ENCODE results near the gene RALGPS2. TPM values are rescaled to one million over a fixed set of nuclear protein-coding genes. Genes with fewer than 3 reads are reported as not detected.
"Not testable (repeated sequence)": the region's sequence is repeated elsewhere in the genome, so short reads cannot be mapped to it uniquely, and the experiment has no call there.

Gene RALGPS2
- total RNA-seq, 2 donors from 2014 or later, result 2.8 to 3.4 TPM

- ATAC-seq (no peak), DNase-seq (ENCODE audit: low spot score in 2 of 2) (no peak)
- no peaks in the 10 kb centered on the region for H3K9me3 Mint-ChIP-seq
- H3K27ac Mint-ChIP-seq, result peak overlapping the region in 1 of 2 donors; percentile 44
- H3K36me3 Mint-ChIP-seq, result no peaks in the 10 kb centered on the region
Measured at GRCh38 chr1:178938101-178938958, 213.3 kb downstream of the RALGPS2 start.

GRCh38 chr1:178938959-178939317, 213.9 kb downstream of the RALGPS2 start:
- no peak overlapping the region for H3K27ac Mint-ChIP-seq

GRCh38 chr1:178939338-178940067, 214.5 kb downstream of the RALGPS2 start:
- no peak for ATAC-seq
- Mint-ChIP-seq H3K27ac (no peak overlapping the region), H3K9me3 (no peaks in the 10 kb centered on the region), H3K36me3 (no peaks in the 10 kb centered on the region)
- DNase-seq (ENCODE audit: low spot score in 2 of 2), result no peak

More at GRCh38 chr1:178938959-178939317, 213.9 kb downstream of the RALGPS2 start:
- Mint-ChIP-seq H3K36me3 (no peaks in the 10 kb centered on the region), H3K9me3 (no peaks in the 10 kb centered on the region)
- ATAC-seq (no peak), DNase-seq (ENCODE audit: low spot score in 2 of 2) (no peak)

GRCh38 chr1:178940068-178940765, 215.2 kb downstream of the RALGPS2 start:
- Mint-ChIP-seq H3K9me3 (no peaks in the 10 kb centered on the region), H3K27ac (no peak overlapping the region), H3K36me3 (no peaks in the 10 kb centered on the region)
- no peak for ATAC-seq
- DNase-seq (ENCODE audit: low spot score in 2 of 2), result no peak

GRCh38 chr1:178941261-178941689, 216.2 kb downstream of the RALGPS2 start:
- DNase-seq (ENCODE audit: low spot score in 2 of 2), result no peak
- H3K27ac Mint-ChIP-seq, result no peak overlapping the region
- H3K36me3 Mint-ChIP-seq, result no peaks in the 10 kb centered on the region
- no peaks in the 10 kb centered on the region for H3K9me3 Mint-ChIP-seq
- no peak for ATAC-seq

GRCh38 chr1:178941849-178942248, 216.8 kb downstream of the RALGPS2 start:
- H3K36me3 Mint-ChIP-seq, result no peaks in the 10 kb centered on the region
- H3K27ac Mint-ChIP-seq, result no peak overlapping the region
- H3K9me3 Mint-ChIP-seq, result no peaks in the 10 kb centered on the region
- ATAC-seq, result no peak
- DNase-seq (ENCODE audit: low spot score in 2 of 2), result no peak

- ATAC-seq (peak; percentile 66 to 76), DNase-seq (ENCODE audit: low spot score in 2 of 2) (no peak)
- Mint-ChIP-seq H3K27ac (no peak overlapping the region), H3K36me3 (no peaks in the 10 kb centered on the region), H3K9me3 (no peaks in the 10 kb centered on the region)
Measured at GRCh38 chr1:178942285-178943198, 217.5 kb downstream of the RALGPS2 start.

GRCh38 chr1:178944729-178945128, 219.7 kb downstream of the RALGPS2 start:
- no peak for ATAC-seq

GRCh38 chr1:178945763-178946266, 220.8 kb downstream of the RALGPS2 start:
- peaks cover 0 to 3% of the 10 kb centered on the region in 2 donors for H3K9me3 Mint-ChIP-seq
- ATAC-seq (no peak), DNase-seq (ENCODE audit: low spot score in 2 of 2) (no peak)
- no peak overlapping the region for H3K27ac Mint-ChIP-seq
- H3K36me3 Mint-ChIP-seq, result no peaks in the 10 kb centered on the region

More at GRCh38 chr1:178944729-178945128, 219.7 kb downstream of the RALGPS2 start:
- no peaks in the 10 kb centered on the region for H3K36me3 Mint-ChIP-seq
- H3K9me3 Mint-ChIP-seq, result peaks cover 0 to 3% of the 10 kb centered on the region in 2 donors
- H3K27ac Mint-ChIP-seq, result no peak overlapping the region
- no peak for DNase-seq (ENCODE audit: low spot score in 2 of 2)

- no peak for DNase-seq (ENCODE audit: low spot score in 2 of 2)
- no peak for ATAC-seq
- Mint-ChIP-seq H3K36me3 (no peaks in the 10 kb centered on the region), H3K27ac (no peak overlapping the region), H3K9me3 (peaks cover 0 to 3% of the 10 kb centered on the region in 2 donors)
Measured at GRCh38 chr1:178946416-178946815, 221.4 kb downstream of the RALGPS2 start.

GRCh38 chr1:178946855-178947676, 222.0 kb downstream of the RALGPS2 start:
- H3K27ac Mint-ChIP-seq, result no peak overlapping the region
- DNase-seq (ENCODE audit: low spot score in 2 of 2), result no peak
- peaks cover 0 to 3% of the 10 kb centered on the region in 2 donors for H3K9me3 Mint-ChIP-seq
- ATAC-seq, result no peak
- no peaks in the 10 kb centered on the region for H3K36me3 Mint-ChIP-seq

GRCh38 chr1:178947677-178947981, 222.6 kb downstream of the RALGPS2 start:
- Mint-ChIP-seq H3K27ac (no peak overlapping the region), H3K9me3 (peaks cover 0 to 3% of the 10 kb centered on the region in 2 donors), H3K36me3 (no peaks in the 10 kb centered on the region)
- DNase-seq (ENCODE audit: low spot score in 2 of 2), result no peak
- no peak for ATAC-seq

GRCh38 chr1:178948676-178949075, 223.6 kb downstream of the RALGPS2 start:
- DNase-seq (ENCODE audit: low spot score in 2 of 2) (no peak), ATAC-seq (no peak)
- Mint-ChIP-seq H3K36me3 (no peaks in the 10 kb centered on the region), H3K9me3 (peaks cover 0 to 3% of the 10 kb centered on the region in 2 donors), H3K27ac (no peak overlapping the region)

- DNase-seq (ENCODE audit: low spot score in 2 of 2); ATAC-seq; H3K36me3 Mint-ChIP-seq; H3K27ac Mint-ChIP-seq; H3K9me3 Mint-ChIP-seq: not testable (repeated sequence)
Measured at GRCh38 chr1:178949866-178950265, 224.8 kb downstream of the RALGPS2 start.

- Mint-ChIP-seq H3K9me3 (peaks cover 0 to 3% of the 10 kb centered on the region in 2 donors), H3K36me3 (no peaks in the 10 kb centered on the region), H3K27ac (no peak overlapping the region)
- ATAC-seq (no peak), DNase-seq (ENCODE audit: low spot score in 2 of 2) (no peak)
Measured at GRCh38 chr1:178951600-178951999, 226.6 kb downstream of the RALGPS2 start.
